A549 (cell line): ENCODE data around the gene MAGEF1. TPM values are rescaled to one million over a fixed set of nuclear protein-coding genes. Genes with fewer than 3 reads are reported as not detected.
A peak's percentile ranks its signal among the peaks of the same experiment; 100 is the strongest.

ENCODE experiments used
- ATAC-seq, 2 experiments: fragments of 200-7000 bp in 1 of 2; fragments of >200 bp in 1 of 2; cut with Nextera tagmentation in 1 of 2; cut with Tn5 transposase in 1 of 2; 3 replicates each; pipeline versions ENCODE4 v1.8.0 to v1.9.1; 2018 to 2020; ENCODE audit warnings: mild to moderate bottlenecking in 1 of 2, moderate library complexity in 1 of 2
- CTCF ChIA-PET: fragments of 300-600 bp; sonication (Branson Sonifier 250); formaldehyde crosslinking; extraction: SDS; loops from one replicate; lab custom pipeline; 2021; ENCODE audit warnings: antibody characterized with exemption, inconsistent platforms; lab: Yijun Ruan, JAX
- POLR2A ChIA-PET: fragments of 350-600 bp; formaldehyde crosslinking; extraction: SDS; loops from one replicate; lab custom pipeline; 2021; ENCODE audit warnings: antibody characterized with exemption, inconsistent platforms; lab: Yijun Ruan, JAX
- DNase-seq, 2 experiments: peaks; one replicate each; pipeline versions ENCODE4 v3.0.0 to v3.0.0-alpha.2; 2011 to 2016; ENCODE audit warnings: low read depth in 1 of 2, low spot score in 1 of 2
- FAIRE-seq: peaks from 2 replicates; lab custom pipeline; 2011; peaks lifted over from hg19 to GRCh38; lab: Jason Lieb, UNC
- H3K27ac ChIP-seq, 2 experiments: fragments of >200 bp; sonication (Bioruptor Twin); formaldehyde crosslinking; 3 replicates each; pipeline ENCODE4 v1.5.1; 2016 to 2017
- H3K4me1 ChIP-seq: fragments of >200 bp; sonication (Bioruptor Twin); formaldehyde crosslinking; 3 replicates; pipeline ENCODE4 v1.6.1; 2016
- H3K4me2 ChIP-seq: fragments of >200 bp; sonication (Bioruptor Twin); formaldehyde crosslinking; 3 replicates; pipeline ENCODE4 v1.6.1; 2016
- H3K4me3 ChIP-seq: fragments of >200 bp; sonication (Bioruptor Twin); formaldehyde crosslinking; 3 replicates; pipeline ENCODE4 v1.5.1; 2016
- H3K9me3 ChIP-seq: fragments of >200 bp; sonication (Bioruptor Twin); formaldehyde crosslinking; 3 replicates; pipeline ENCODE4 v1.6.1; 2016
- CTCF ChIP-seq: fragments of >200 bp; sonication (Bioruptor Twin); formaldehyde crosslinking; IDR thresholded peaks from 3 replicates; pipeline ENCODE4 v1.5.1; 2016
- EHF ChIP-seq: fragments of 250-450 bp; sonication (Bioruptor Pico); IDR thresholded peaks from 2 replicates; pipeline ENCODE4 v1.5.0; 2020; ENCODE audit warnings: mild to moderate bottlenecking
- HDAC2 ChIP-seq: fragments of 200-600 bp; sonication (generic); IDR thresholded peaks from 2 replicates; pipeline ENCODE4 v1.6.1; 2016
- JUNB ChIP-seq: fragments of >200 bp; sonication (Bioruptor Twin); formaldehyde crosslinking; IDR thresholded peaks from 2 replicates; pipeline ENCODE4 v1.6.1; 2016
- KDM1A ChIP-seq: fragments of 200-600 bp; sonication (generic); IDR thresholded peaks from 2 replicates; pipeline ENCODE4 v1.6.1; 2016; ENCODE audit warnings: low read depth, mild to moderate bottlenecking
- MAFK ChIP-seq: fragments of 450-650 bp; IDR thresholded peaks from 2 replicates; pipeline ENCODE4 v1.6.1; 2014; ENCODE audit not compliant: partially characterized antibody
- NFE2L2 ChIP-seq: fragments of 150-350 bp; conservative IDR thresholded peaks from 2 replicates; pipeline ENCODE4 v1.6.1; 2014; ENCODE audit warnings: low read length
- NR3C1 ChIP-seq: fragments of >200 bp; sonication (Bioruptor Twin); formaldehyde crosslinking; IDR thresholded peaks from 3 replicates; pipeline ENCODE4 v1.6.1; 2017
- POLR2AphosphoS2 ChIP-seq: conservative IDR thresholded peaks from 2 replicates; pipeline ENCODE4 v1.6.1; 2012; ENCODE audit warnings: low read length, improper control_type of control experiment, inconsistent platforms
- RFX5 ChIP-seq: fragments of 450-650 bp; IDR thresholded peaks from 2 replicates; pipeline ENCODE4 v1.7.1; 2014; ENCODE audit warnings: antibody characterized with exemption, mild to moderate bottlenecking, moderate library complexity
- RNF2 ChIP-seq: fragments of 200-600 bp; sonication (generic); IDR thresholded peaks from 2 replicates; pipeline ENCODE4 v1.6.1; 2016; ENCODE audit warnings: low read depth, mild to moderate bottlenecking, antibody characterized with exemption, moderate library complexity, borderline replicate concordance
- SREBF2 ChIP-seq: fragments of 450-650 bp; IDR thresholded peaks from 2 replicates; pipeline ENCODE4 v1.6.1; 2014; ENCODE audit warnings: mild to moderate bottlenecking, moderate library complexity
- TP53 ChIP-seq: fragments of 250-450 bp; sonication (Bioruptor Pico); IDR thresholded peaks from 2 replicates; pipeline ENCODE4 v1.5.0; 2021; ENCODE audit warnings: mild to moderate bottlenecking, moderate library complexity
- ZC3H11A ChIP-seq: fragments of 450-650 bp; IDR thresholded peaks from 2 replicates; pipeline ENCODE4 v1.6.1; 2014; ENCODE audit warnings: antibody characterized with exemption, mild to moderate bottlenecking
- ZNF302 ChIP-seq: fragments of 250-450 bp; sonication (Bioruptor Pico); IDR thresholded peaks from 2 replicates; pipeline ENCODE4 v1.9.0; 2021; ENCODE audit warnings: inconsistent platforms, mild to moderate bottlenecking, moderate library complexity
- WGBS: methylation state at CpG from one replicate; pipeline ENCODE4 v1.1.6; 2017; ENCODE audit errors: missing lambda C conversion rate; 5-methylcytosine and 5-hydroxymethylcytosine counted together
- polyA plus RNA-seq, 4 experiments: library from polyadenylated mRNA; depleted of rRNA in 3 of 4; stranded (reverse); fragments of >200 nt; fragmentation: RNase III in 1 of 4; extraction: RNeasy Plus Mini Kit Qiagen cat#74134 plus additional on column Dnase treatment in 1 of 4; gene quantifications; 2 replicates in 3 of 4; 3 replicates in 1 of 4; pipeline ENCODE4 v1.2.3, GENCODE V29; 2011 to 2017
- TF ChIP-seq, protein P1 (sequence below): fragments of >200 bp; sonication (Bioruptor Twin); formaldehyde crosslinking; IDR thresholded peaks from 2 replicates; pipeline ENCODE4 v1.6.1; 2016
- TF ChIP-seq, protein P2 (sequence below): IDR thresholded peaks from 2 replicates; pipeline ENCODE4 v1.6.1; 2012
- TF ChIP-seq, protein P3 (sequence below): fragments of 250-450 bp; sonication (Bioruptor Pico); IDR thresholded peaks from 2 replicates; pipeline ENCODE4 v1.5.0; 2021; ENCODE audit warnings: mild to moderate bottlenecking, moderate library complexity, borderline replicate concordance
- TF ChIP-seq, protein P4 (sequence below): fragments of 200-600 bp; sonication (generic); IDR thresholded peaks from 2 replicates; pipeline ENCODE4 v1.6.1; 2016; ENCODE audit warnings: antibody characterized with exemption, mild to moderate bottlenecking, moderate library complexity

Gene MAGEF1
- polyA plus RNA-seq, 2 of the 4 experiments (the other 2 are of a cell fraction), result 19.6 to 30.8 TPM

DNA sequence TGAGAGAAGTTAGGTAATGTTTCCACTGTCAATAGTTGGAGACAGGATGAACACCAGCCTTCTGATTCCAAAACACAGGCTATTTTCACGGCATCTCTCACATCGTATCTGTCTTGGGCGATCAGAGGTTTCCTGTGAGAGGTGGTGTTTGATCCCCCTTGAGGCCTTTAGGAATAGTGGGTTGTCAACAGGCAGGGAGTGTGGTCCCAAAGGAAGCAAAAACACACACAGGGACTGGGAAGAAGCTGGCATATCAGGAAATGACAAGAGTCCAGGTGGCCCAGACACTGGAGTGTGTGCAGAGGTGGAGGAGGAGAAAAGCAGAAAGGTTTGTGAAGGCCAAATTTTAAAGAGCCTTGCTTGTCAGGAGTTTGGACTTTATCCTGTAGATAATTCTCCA, 6.6 kb upstream of the MAGEF1 start (continued):
- TF ChIP-seq, protein P1, sequence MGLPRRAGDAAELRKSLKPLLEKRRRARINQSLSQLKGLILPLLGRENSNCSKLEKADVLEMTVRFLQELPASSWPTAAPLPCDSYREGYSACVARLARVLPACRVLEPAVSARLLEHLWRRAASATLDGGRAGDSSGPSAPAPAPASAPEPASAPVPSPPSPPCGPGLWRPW, result no peak
- TF ChIP-seq, protein P2, sequence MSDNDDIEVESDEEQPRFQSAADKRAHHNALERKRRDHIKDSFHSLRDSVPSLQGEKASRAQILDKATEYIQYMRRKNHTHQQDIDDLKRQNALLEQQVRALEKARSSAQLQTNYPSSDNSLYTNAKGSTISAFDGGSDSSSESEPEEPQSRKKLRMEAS, result no peak
- TF ChIP-seq, all 56 proteins: peak for 0

- ATAC-seq, result no peak
- no peak for TF ChIP-seq ZNF302 (CRISPR knock-in tag)
- TF ChIP-seq SREBF2, result no peak
- TF ChIP-seq, protein P2, result no peak
- no peak for TF ChIP-seq NR3C1
- no peak for TF ChIP-seq RFX5
- TF ChIP-seq NFE2L2, result no peak
- TF ChIP-seq EHF (CRISPR knock-in tag), result no peak
- TF ChIP-seq HDAC2, result no peak
- no peak for TF ChIP-seq ZC3H11A
- no peak for TF ChIP-seq TP53 (CRISPR knock-in tag)
- TF ChIP-seq KDM1A, result no peak
- Histone ChIP-seq H3K9me3 (no peaks in the 10 kb centered on the region), H3K4me1 (peaks cover 11% of the 10 kb centered on the region; the same call in 2 of the 3 replicates), H3K27ac (no peak overlapping the region), H3K4me3 (no peak overlapping the region), H3K4me2 (no peak overlapping the region)
- FAIRE-seq, result no peak
- WGBS, result 80% methylated on average over 8 of the region's 8 CpGs
- ChIA-PET CTCF (interaction anchor here (1.0 to 1.2 kb wide), 2 partner anchors 60 to 157 kb away, joined by 3 read pairs; no protein-coding TSS in a partner anchor), POLR2A (no interaction called here)
- DNase-seq, result no peak
These were observed 5.6 kb upstream of the MAGEF1 start for GRCh38 chr3:184717399-184717983.

DNA sequence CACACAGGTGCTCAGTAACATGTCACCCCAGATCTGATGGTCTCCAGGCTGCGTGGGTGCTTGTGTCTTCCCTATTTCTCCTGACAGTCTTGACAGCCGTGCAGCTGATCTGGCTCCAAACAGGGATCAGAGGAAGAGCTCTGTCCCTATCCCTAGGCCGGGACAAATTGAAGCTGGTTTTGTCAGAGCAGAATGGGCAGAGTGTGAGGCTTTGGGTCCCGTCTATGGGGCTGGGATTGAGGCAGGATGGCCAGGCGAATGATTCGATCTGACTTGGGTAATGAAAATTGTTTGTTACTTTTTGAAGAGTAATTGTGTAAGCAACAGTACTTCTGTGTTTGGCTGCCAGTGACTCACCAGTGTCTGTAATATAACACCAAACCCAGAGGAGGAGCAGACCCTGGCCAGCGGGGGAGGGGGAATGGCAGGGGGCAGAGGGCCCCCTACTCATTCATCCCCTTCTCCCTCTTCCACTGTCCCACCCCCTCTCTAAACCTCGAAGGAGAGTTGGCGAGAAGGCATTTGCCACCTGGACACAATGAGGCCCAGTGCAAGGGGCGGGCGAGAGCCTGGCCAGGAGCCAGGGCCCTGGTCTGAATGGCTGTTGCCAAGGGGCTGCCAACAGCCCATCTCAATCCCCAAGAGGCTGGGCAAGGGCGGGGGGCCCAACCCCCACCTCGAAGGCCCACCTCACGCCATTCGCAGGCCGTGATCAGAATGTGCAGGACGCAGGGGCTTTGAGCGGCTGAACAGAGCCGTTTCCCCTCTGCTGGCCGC, 4.9 kb upstream of the MAGEF1 start:
- no peaks in the 10 kb centered on the region for H3K9me3 ChIP-seq
- ChIA-PET POLR2A (no interaction called here), CTCF (interaction anchor here (1.0 to 1.2 kb wide), 3 partner anchors 10 to 156 kb away, joined by 3 to 5 read pairs (median 3); no protein-coding TSS in a partner anchor)
- no peak for DNase-seq
- TF ChIP-seq, protein P3, sequence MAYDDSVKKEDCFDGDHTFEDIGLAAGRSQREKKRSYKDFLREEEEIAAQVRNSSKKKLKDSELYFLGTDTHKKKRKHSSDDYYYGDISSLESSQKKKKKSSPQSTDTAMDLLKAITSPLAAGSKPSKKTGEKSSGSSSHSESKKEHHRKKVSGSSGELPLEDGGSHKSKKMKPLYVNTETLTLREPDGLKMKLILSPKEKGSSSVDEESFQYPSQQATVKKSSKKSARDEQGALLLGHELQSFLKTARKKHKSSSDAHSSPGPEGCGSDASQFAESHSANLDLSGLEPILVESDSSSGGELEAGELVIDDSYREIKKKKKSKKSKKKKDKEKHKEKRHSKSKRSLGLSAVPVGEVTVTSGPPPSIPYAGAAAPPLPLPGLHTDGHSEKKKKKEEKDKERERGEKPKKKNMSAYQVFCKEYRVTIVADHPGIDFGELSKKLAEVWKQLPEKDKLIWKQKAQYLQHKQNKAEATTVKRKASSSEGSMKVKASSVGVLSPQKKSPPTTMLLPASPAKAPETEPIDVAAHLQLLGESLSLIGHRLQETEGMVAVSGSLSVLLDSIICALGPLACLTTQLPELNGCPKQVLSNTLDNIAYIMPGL (CRISPR knock-in tag), result no peak
- TF ChIP-seq CTCF, result no peak
- no peak for TF ChIP-seq POLR2AphosphoS2
- no peak for TF ChIP-seq KDM1A
- TF ChIP-seq, protein P4, sequence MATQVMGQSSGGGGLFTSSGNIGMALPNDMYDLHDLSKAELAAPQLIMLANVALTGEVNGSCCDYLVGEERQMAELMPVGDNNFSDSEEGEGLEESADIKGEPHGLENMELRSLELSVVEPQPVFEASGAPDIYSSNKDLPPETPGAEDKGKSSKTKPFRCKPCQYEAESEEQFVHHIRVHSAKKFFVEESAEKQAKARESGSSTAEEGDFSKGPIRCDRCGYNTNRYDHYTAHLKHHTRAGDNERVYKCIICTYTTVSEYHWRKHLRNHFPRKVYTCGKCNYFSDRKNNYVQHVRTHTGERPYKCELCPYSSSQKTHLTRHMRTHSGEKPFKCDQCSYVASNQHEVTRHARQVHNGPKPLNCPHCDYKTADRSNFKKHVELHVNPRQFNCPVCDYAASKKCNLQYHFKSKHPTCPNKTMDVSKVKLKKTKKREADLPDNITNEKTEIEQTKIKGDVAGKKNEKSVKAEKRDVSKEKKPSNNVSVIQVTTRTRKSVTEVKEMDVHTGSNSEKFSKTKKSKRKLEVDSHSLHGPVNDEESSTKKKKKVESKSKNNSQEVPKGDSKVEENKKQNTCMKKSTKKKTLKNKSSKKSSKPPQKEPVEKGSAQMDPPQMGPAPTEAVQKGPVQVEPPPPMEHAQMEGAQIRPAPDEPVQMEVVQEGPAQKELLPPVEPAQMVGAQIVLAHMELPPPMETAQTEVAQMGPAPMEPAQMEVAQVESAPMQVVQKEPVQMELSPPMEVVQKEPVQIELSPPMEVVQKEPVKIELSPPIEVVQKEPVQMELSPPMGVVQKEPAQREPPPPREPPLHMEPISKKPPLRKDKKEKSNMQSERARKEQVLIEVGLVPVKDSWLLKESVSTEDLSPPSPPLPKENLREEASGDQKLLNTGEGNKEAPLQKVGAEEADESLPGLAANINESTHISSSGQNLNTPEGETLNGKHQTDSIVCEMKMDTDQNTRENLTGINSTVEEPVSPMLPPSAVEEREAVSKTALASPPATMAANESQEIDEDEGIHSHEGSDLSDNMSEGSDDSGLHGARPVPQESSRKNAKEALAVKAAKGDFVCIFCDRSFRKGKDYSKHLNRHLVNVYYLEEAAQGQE, result no peak
- no peak for TF ChIP-seq MAFK
- no peak for TF ChIP-seq RNF2
- no peak for TF ChIP-seq JUNB
- peak overlapping the region in 1 of 2 experiments; percentile 35; a peak in 1 of 6 replicates for H3K27ac ChIP-seq
- FAIRE-seq, result no peak
- no peak overlapping the region for H3K4me3 ChIP-seq
- peak overlapping the region; percentile 28; the same call in 1 of the 3 replicates for H3K4me2 ChIP-seq
- no peak for ATAC-seq
- H3K4me1 ChIP-seq, result peaks cover 11% of the 10 kb centered on the region; the same call in 2 of the 3 replicates
- 59% methylated on average over 10 of the region's 20 CpGs for WGBS
